Measurements from ENCODE around the gene ABCC9.
"Not testable (repeated sequence)": the region's sequence is repeated elsewhere in the genome, so short reads cannot be mapped to it uniquely, and the experiment has no call there.

Gene ABCC9

GRCh38 chr12:21929972-21930371 lies 11.3 kb downstream of the ABCC9 start:
- FAIRE-seq, result not testable (repeated sequence)

GRCh38 chr12:21925296-21925913 lies 15.8 kb downstream of the ABCC9 start:
- no peak for FAIRE-seq

DNA sequence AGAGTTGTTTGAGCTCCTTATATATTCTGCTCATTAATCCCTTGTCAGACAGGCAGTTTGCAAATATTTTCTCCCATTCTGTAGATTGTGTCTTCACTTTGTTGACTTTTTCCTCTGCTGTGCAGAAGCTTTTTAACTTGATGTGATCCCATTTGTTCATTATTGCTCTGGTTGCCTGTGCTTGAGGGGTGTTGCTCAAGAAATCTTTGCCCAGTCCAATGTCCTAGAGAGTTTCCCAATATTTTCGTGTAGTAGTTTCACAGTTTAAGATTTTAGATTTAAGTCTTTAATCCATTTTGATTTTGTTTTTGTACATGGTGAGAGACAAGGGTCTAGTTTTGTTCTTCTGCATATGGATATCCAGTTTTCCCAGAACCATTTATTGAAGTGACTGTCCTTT lies 19.8 kb downstream of the ABCC9 start:
- no peak for FAIRE-seq

GRCh38 chr12:21918456-21918855 lies 22.8 kb downstream of the ABCC9 start:
- no peak for FAIRE-seq

- no peak for FAIRE-seq
Measured at GRCh38 chr12:21913823-21914222, 27.4 kb downstream of the ABCC9 start.

DNA sequence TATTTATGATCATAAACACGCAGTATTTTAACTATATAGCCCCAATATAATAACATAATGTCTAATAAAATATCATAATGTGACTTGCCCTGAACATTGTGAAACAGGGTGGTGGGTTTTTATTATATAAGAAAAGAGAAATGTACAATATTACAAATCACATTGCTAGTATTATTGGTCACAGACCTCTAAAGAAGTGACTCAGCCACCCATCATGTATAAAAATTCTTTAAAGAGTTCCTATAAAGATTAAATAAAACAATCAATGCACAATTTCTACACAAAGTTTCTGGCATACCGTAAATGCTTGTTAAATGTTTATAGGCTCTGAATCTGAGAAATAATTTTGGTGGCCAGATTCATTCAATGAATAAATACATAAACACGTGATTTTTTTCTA lies 28.9 kb downstream of the ABCC9 start:
- FAIRE-seq, result no peak

- FAIRE-seq, result no peak
Measured at GRCh38 chr12:21911832-21912231, 29.4 kb downstream of the ABCC9 start.

DNA sequence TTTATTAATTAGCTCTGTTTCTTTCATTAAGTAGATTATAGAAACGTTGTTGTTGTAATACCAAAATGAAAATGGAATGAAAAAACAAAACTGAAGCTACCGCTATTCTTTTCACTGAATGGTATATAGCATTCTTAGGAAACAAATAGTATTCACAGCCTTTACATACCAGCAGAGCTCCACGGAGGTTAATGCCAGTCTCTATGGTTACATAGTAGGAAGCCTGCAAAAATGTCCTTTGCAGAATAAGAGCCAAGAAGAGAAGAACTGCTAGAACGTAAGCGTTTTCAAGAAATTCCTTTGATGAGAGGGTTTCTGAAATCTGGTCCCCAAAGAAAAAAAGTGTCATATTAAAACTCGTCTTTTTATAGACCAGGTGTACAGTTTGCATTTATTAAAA lies 30.6 kb downstream of the ABCC9 start:
- FAIRE-seq, result no peak

DNA sequence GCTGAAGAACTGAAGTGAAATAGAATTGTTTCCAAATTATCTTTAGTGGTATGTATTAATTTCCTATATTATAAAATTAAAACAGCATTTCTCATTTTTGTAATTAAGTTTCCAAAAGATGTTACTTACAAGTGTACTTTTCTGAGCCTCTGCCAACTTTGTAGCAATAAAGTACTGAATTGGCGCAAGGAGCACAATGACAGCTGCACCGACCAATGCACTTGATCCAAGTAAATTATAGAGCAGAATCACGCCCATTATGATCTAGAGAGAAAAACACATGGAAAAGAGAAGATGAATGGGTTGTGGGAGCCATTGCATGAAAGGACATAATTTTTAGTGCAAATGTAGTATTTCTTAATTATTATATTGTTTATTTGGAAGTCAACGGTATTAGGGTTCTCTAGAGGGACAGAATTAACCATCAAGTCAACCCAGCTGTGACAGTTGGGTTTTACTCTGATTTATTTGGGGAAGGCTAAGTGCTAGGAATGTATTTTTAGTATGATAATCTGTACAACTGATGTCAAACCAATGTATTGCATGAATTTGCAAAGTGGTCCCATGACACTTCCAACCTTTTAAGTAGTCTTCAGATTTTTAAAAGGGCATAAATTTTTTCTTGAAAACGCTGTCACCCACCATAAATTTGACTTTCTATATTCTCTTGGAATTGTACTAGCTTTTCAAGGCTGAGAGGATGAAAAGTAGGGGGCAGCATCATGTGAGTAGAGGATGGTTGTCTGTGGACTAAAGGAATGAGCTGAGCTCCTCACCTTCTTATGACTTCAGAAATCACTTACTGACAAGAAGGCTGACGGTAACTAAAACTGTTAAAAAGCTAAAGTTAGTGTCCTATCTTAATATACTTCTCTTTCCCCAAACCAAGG lies 33.0 kb downstream of the ABCC9 start:
- FAIRE-seq, result no peak

GRCh38 chr12:21906919-21907493 lies 34.2 kb downstream of the ABCC9 start:
- no peak for FAIRE-seq

DNA sequence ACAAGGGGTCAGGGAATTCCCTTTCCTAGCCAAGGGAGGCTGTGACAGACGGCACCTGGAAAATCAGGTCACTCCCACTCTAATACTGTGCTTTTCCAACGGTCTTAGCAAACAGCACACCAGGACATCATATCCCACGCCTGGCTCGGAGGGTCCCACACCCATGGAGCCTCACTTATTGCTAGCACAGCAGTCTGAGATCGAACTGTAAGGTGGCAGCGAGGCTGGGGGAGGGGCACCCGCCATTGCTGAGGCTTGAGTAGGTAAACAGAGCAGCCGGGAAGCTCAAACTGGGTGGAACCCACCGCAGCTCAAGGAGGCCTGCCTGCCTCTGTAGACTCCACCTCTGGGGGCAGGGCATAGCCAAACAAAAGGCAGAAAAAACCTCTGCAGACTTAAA lies 41.7 kb downstream of the ABCC9 start:
- not testable (repeated sequence) for FAIRE-seq

- FAIRE-seq, result no peak
Measured at GRCh38 chr12:21895651-21896050, 45.6 kb downstream of the ABCC9 start.

- FAIRE-seq, result no peak
Measured at GRCh38 chr12:21894792-21895595, 46.2 kb downstream of the ABCC9 start.

DNA sequence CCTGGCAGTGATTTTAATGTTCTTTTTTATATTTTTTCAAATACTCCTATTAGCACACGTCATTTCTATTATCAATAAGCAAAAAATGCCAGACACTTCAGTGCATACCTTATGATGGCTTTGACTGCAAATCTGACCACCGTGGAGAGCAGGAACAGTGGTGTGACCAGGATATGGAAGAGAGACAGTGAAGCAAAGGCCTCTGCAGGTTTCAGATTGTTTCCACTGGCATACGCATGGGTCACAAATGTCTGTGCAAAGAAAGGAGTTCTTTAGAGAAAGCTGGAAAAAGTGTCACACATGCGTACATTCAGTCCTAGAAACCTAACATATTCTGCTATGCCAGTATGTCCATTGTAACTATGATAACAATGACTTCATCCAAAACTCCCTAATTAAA lies 47.3 kb downstream of the ABCC9 start:
- FAIRE-seq, result no peak

DNA sequence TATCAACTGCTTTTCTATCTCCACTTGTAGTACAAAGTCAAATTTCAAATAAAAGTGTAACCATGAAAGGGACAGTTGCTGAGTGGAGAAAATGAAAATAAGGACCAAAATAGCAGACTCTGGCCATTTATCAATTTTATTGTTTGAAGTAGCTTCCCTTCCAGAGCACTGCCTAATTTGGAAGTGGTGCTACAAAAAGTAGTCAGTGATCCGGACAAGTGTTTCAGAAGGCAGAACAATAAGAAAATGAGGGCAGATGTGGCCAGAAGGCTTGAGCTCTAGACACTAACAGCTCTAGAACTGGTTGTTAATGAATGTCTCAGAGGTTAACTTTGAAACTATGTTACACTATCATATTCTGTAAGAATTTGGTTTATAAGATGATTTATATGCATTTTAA lies 48.9 kb downstream of the ABCC9 start:
- no peak for FAIRE-seq

- FAIRE-seq, result no peak
Measured at GRCh38 chr12:21891751-21892217, 49.4 kb downstream of the ABCC9 start.

GRCh38 chr12:21888276-21888863 lies 52.9 kb downstream of the ABCC9 start:
- FAIRE-seq, result no peak

- no peak for FAIRE-seq
Measured at GRCh38 chr12:21884936-21885335, 56.3 kb downstream of the ABCC9 start.

DNA sequence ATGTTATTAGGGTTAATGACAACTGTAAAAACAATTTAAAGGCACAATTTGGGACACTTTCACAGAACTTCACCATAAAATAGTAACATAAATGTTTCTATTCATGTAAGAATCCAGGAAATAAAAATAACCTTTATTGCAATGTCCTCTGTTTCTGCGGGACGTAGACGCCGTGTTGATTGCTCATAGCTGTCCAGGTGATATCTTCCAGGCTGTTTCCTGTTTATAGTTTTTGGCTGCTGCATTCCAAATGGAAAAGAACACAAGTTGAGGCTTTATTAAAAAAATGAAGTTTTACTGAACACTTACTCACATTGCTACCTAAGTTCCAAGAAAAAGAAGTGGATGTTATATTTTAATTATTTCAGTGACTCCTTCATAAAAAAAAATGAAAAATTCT lies 58.6 kb downstream of the ABCC9 start:
- no peak for FAIRE-seq

- FAIRE-seq, result no peak
Measured at GRCh38 chr12:21881965-21882364, 59.3 kb downstream of the ABCC9 start.

DNA sequence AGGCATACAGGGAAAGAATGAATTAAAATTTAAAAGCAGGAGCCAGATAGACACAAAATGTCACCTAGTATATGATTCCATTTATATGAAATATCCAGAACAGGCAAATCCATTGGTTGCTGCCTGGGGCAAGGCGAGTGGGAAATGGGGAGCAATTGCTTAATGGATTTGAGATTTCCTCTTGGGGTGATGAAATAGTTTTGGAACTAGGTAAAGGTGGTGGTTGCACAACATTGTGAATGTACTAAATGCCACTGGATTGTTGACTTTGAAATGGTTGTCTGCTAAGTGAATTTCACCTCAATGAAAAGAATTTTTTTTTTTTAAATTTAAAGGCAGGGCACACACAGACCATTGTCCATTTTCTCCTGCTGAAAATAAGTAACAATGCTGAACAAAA lies 61.9 kb downstream of the ABCC9 start:
- no peak for FAIRE-seq

GRCh38 chr12:21877293-21877982 lies 63.8 kb downstream of the ABCC9 start:
- FAIRE-seq, result no peak
